NCI-H524 treated with DMSO at 0.1 percent for 48 hours (cell line): ENCODE measurements around the gene VPS41.

Experiments used
- DNase-seq: peaks from one replicate; lab custom pipeline; 2025; lab: John Stamatoyannopoulos, UW

The VPS41 gene

GRCh38 chr7:38727184-38727940 lies 181.6 kb downstream of the VPS41 start:
- DNase-seq: no peak

- no peak for DNase-seq
Measured at GRCh38 chr7:38723327-38723726, 185.7 kb downstream of the VPS41 start.

- no peak for DNase-seq
Measured at GRCh38 chr7:38716397-38716796, 192.6 kb downstream of the VPS41 start.

GRCh38 chr7:38709123-38709522 lies 199.9 kb downstream of the VPS41 start:
- DNase-seq: no peak

DNA sequence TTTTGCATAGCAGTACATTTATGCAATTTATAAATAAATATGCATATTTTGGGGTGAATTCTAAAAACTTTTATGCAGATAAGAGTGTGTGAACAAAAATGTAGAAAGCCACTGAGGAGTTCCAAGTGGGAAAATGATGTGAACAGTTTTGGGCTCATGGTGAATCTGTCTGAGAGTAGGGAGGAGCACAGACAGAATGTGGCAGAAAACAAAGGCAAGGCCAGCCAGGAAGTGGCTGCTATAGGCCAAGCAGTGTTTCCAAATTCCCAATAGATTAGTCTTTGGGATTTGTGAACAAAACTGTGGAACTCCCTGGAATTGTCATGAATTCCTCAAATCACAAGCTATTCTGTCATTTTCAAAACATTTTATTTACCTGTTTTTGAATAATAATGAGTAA lies 204.2 kb downstream of the VPS41 start:
- no peak for DNase-seq

GRCh38 chr7:38704041-38704547 lies 204.9 kb downstream of the VPS41 start:
- DNase-seq: no peak

GRCh38 chr7:38703093-38703492 lies 205.9 kb downstream of the VPS41 start:
- DNase-seq: no peak

GRCh38 chr7:38702002-38702535 lies 206.9 kb downstream of the VPS41 start:
- no peak for DNase-seq

- no peak for DNase-seq
Measured at GRCh38 chr7:38700116-38700515, 208.9 kb downstream of the VPS41 start.

- peak; percentile 52 for DNase-seq
Measured at GRCh38 chr7:38699471-38699870, 209.5 kb downstream of the VPS41 start.

GRCh38 chr7:38694326-38694725 lies 214.7 kb downstream of the VPS41 start:
- DNase-seq: no peak

DNA sequence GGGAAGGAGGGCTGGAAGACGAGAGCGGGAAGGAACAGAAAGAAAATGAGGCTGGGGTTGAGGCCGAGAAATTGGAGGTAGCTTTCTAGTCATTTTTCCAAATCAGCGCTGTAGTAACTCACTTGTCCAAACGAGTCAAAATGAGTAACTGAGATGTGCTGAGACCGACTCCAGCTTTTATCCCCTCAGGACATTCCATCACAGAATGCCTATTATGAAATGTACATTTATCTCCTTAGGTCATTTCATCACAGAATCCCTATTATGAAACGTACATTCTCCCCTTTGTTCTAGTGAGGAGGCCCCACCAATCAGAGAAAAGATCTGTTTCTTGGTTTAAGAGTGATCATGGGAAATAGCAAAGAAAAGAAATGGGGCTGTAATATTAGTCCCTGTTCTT lies 222.1 kb downstream of the VPS41 start:
- no peak for DNase-seq

- DNase-seq: no peak
Measured at GRCh38 chr7:38685851-38686250, 223.1 kb downstream of the VPS41 start.

DNA sequence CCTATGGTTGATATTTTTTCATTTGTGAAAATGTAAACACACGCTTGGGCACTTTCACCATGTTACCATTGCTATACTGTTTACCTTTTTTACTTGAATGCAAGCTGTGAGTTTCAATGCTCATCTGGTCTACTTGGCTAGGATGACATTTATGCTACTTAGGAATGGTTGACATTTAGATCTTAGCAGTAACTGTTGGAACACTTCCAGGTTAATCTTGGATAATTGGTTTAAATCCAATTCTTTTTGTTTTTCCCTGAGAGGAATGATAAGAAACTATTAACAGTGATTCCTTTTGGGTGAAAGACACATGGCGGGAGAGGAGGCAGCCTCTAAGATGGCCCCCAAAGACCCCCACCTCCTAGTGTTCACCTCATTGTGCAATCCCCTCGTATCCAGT lies 226.4 kb downstream of the VPS41 start:
- DNase-seq: peak; percentile 49

- DNase-seq: peak; percentile 76
Measured at GRCh38 chr7:38681882-38682281, 227.1 kb downstream of the VPS41 start.

DNA sequence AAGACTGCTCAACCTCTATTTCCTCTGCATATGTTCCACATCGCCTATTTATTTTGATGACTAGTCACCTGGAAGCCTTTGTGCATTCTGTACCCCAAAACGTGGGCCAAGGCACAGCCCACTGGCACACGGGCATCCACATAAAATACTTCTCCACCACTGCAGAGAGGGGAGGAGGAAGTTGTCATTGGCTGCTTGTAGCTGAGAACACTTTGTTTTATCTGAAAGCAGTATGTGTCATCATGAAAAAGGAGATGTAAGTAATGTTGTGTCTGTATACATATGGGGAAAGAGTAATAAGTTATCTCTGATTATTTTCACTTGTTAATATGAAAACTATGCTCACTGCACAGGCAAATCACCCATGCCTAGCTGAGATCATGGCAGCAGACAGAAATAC lies 229.6 kb downstream of the VPS41 start:
- no peak for DNase-seq

GRCh38 chr7:38678698-38679054 lies 230.3 kb downstream of the VPS41 start:
- DNase-seq: no peak

GRCh38 chr7:38677981-38678697 lies 230.9 kb downstream of the VPS41 start:
- no peak for DNase-seq

DNA sequence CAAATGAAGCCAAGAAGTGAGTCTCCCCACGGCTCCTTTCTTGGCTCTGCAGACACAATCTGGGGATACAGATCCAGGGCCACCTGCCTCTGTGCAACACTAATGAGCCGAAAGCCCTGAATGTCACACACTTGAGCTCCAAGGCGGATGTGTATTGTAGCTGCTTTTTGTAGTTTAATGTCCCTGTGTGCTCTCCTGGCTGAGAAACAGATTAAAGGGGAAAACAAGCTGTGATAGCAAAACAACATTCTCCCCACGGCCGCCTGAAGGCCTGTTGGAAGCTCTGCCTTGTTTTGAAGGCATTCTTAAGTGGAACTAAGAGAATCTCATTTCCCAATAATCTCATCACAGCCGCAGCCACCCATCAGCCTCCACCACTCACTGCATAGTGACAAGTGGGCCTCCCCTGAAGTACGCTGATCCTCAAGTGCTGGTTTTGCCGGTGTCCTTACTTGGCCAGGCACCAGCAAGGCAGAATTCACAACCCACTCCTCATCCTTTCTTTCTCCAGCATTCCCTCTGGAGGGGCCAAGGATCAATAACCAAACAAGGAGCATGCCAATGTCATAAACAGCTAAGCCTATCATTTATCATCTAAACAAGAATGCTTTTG lies 233.4 kb downstream of the VPS41 start:
- DNase-seq: no peak

DNA sequence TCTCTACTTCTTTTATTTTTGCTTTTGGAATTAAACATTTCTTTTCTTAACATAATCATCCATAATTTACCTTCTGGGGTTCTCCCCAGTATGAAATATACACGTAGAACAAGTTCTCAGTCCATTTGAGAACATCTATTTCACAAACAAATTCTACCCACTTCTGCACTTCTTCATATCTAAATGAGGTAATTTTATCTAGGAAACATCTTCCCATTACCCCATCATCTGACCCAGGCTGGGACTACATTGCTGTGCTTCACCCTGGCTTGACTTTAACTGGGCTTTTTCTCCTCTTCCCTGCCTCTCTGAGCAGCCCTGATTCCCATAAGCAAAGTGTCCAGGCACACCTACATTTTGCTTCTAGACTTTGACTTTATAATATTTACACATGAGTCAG lies 234.5 kb downstream of the VPS41 start:
- DNase-seq: no peak

- DNase-seq: no peak
Measured at GRCh38 chr7:38673795-38674194, 235.2 kb downstream of the VPS41 start.
